Suppressor macrophage treated with lipopolysaccharide for 1 hour (primary cell): Measurements from ENCODE around the gene NOB1.
"Not testable (repeated sequence)": the region's sequence is repeated elsewhere in the genome, so short reads cannot be mapped to it uniquely, and the experiment has no call there.

Source experiments
- DNase-seq, 3 donors: peaks; one replicate each; pipeline ENCODE4 v3.0.0-alpha.2; 2020 to 2022

NOB1 gene

GRCh38 chr16:69757375-69757774, 2.6 kb upstream of the NOB1 start:
- DNase-seq, result not testable (repeated sequence)

- DNase-seq, result no peak
Observed at GRCh38 chr16:69756705-69757104, 2.0 kb upstream of the NOB1 start.

GRCh38 chr16:69754143-69754468, 620 bp downstream of the NOB1 start:
- no peak for DNase-seq

GRCh38 chr16:69748694-69749345, 5.9 kb downstream of the NOB1 start:
- no peak for DNase-seq

- no peak for DNase-seq
Observed at GRCh38 chr16:69747115-69747514, 7.6 kb downstream of the NOB1 start.

GRCh38 chr16:69745959-69746358, 8.8 kb downstream of the NOB1 start:
- no peak for DNase-seq

GRCh38 chr16:69745232-69745612, 9.5 kb downstream of the NOB1 start:
- no peak for DNase-seq

GRCh38 chr16:69744363-69745231, 10.1 kb downstream of the NOB1 start:
- DNase-seq, result no peak

GRCh38 chr16:69741951-69742904, 12.5 kb downstream of the NOB1 start:
- DNase-seq, result peak in 1 of 3 donors; percentile 32

- peak in 1 of 3 donors; percentile 29 for DNase-seq
Observed at GRCh38 chr16:69741519-69741918, 13.2 kb downstream of the NOB1 start.

GRCh38 chr16:69732101-69732500, 22.6 kb downstream of the NOB1 start:
- no peak for DNase-seq

GRCh38 chr16:69731280-69731679, 23.4 kb downstream of the NOB1 start:
- not testable (repeated sequence) for DNase-seq

- not testable (repeated sequence) for DNase-seq
Observed at GRCh38 chr16:69729030-69729429, 25.7 kb downstream of the NOB1 start.

GRCh38 chr16:69727916-69728270, 26.8 kb downstream of the NOB1 start:
- no peak for DNase-seq

GRCh38 chr16:69726313-69727060, 28.2 kb downstream of the NOB1 start, which contains the start of gene NQO1:
Gene NQO1, minus strand, starts transcription at chr16:69726560. Its CDS starts 121 bp downstream, at chr16:69726439.
- DNase-seq, result peak; percentile 91 to 94 (median 92)

GRCh38 chr16:69725480-69726312, 29.0 kb downstream of the NOB1 start:
- no peak for DNase-seq

GRCh38 chr16:69724981-69725479, 29.7 kb downstream of the NOB1 start:
- DNase-seq, result peak; percentile 32 to 33 (median 32)

GRCh38 chr16:69724414-69724873, 30.3 kb downstream of the NOB1 start:
- DNase-seq, result no peak

GRCh38 chr16:69721441-69721957, 33.2 kb downstream of the NOB1 start:
- DNase-seq, result no peak

- DNase-seq, result no peak
Observed at GRCh38 chr16:69720822-69721430, 33.8 kb downstream of the NOB1 start.
